Smooth muscle cell of the brain vasculature (primary cell): ENCODE data around the gene ADGRD1.
"Not testable (repeated sequence)": the region's sequence is repeated elsewhere in the genome, so short reads cannot be mapped to it uniquely, and the experiment has no call there.

Experiments used
- DNase-seq: peaks from one replicate; pipeline ENCODE4 v3.0.0-alpha.2; 2012; ENCODE audit warnings: low read depth, low spot score

ADGRD1 gene

GRCh38 chr12:130953771-130954543 lies at the start of gene ADGRD1:
TSS of gene ADGRD1 (plus strand) at chr12:130953907. CDS start at chr12:130954466, 559 bp downstream.
- no peak for DNase-seq

GRCh38 chr12:130904064-130904463 lies 49.6 kb upstream of the ADGRD1 start:
- DNase-seq: no peak

GRCh38 chr12:130904936-130905455 lies 48.7 kb upstream of the ADGRD1 start:
- DNase-seq: not testable (repeated sequence)

- DNase-seq: no peak
Measured at GRCh38 chr12:130909111-130909510, 44.6 kb upstream of the ADGRD1 start.

- DNase-seq: no peak
Measured at GRCh38 chr12:130911193-130911592, 42.5 kb upstream of the ADGRD1 start.

- no peak for DNase-seq
Measured at GRCh38 chr12:130911933-130912332, 41.8 kb upstream of the ADGRD1 start.

- no peak for DNase-seq
Measured at GRCh38 chr12:130916241-130916911, 37.3 kb upstream of the ADGRD1 start.

GRCh38 chr12:130917607-130918006 lies 36.1 kb upstream of the ADGRD1 start:
- no peak for DNase-seq

- DNase-seq: no peak
Measured at GRCh38 chr12:130919086-130919485, 34.6 kb upstream of the ADGRD1 start.

GRCh38 chr12:130920119-130920703 lies 33.5 kb upstream of the ADGRD1 start:
- no peak for DNase-seq

- DNase-seq: no peak
Measured at GRCh38 chr12:130920723-130921381, 32.9 kb upstream of the ADGRD1 start.

- DNase-seq: no peak
Measured at GRCh38 chr12:130922511-130922953, 31.2 kb upstream of the ADGRD1 start.

- no peak for DNase-seq
Measured at GRCh38 chr12:130924966-130925665, 28.6 kb upstream of the ADGRD1 start.

- no peak for DNase-seq
Measured at GRCh38 chr12:130925666-130926015, 28.1 kb upstream of the ADGRD1 start.

- DNase-seq: no peak
Measured at GRCh38 chr12:130929363-130929762, 24.3 kb upstream of the ADGRD1 start.

GRCh38 chr12:130932061-130932930 lies 21.4 kb upstream of the ADGRD1 start:
- no peak for DNase-seq

GRCh38 chr12:130933269-130933995 lies 20.3 kb upstream of the ADGRD1 start:
- no peak for DNase-seq

- no peak for DNase-seq
Measured at GRCh38 chr12:130934753-130935152, 19.0 kb upstream of the ADGRD1 start.

- no peak for DNase-seq
Measured at GRCh38 chr12:130936561-130936960, 17.1 kb upstream of the ADGRD1 start.

- no peak for DNase-seq
Measured at GRCh38 chr12:130937063-130937462, 16.6 kb upstream of the ADGRD1 start.
